ENCODE data around the gene KIFAP3.

The KIFAP3 gene

GRCh38 chr1:170032531-170033280, 41.8 kb downstream of the KIFAP3 start:
- no peak for DNase-seq (ENCODE audit: low read depth in 1 of 2, low spot score in 1 of 2)
- Histone ChIP-seq H3K27me3 (ENCODE audit: insufficient read depth, poor library complexity, severe bottlenecking) (no peaks in the 10 kb centered on the region), H3K27ac (replicated peaks) (no peak overlapping the region), H3K4me3 (replicated peaks; ENCODE audit: insufficient read depth, low read length) (no peak overlapping the region)
- TF ChIP-seq CTCF (IDR thresholded peaks at IDR 0.05; ENCODE audit: insufficient read depth, low read length) (no peak), SPI1 (IDR thresholded peaks at IDR 0.05; ENCODE audit: borderline replicate concordance, low read depth) (no peak), GABPA (IDR thresholded peaks at IDR 0.05; ENCODE audit: low read depth) (no peak), POLR2AphosphoS5 (IDR thresholded peaks at IDR 0.05; ENCODE audit: low read depth) (no peak), REST (IDR thresholded peaks at IDR 0.05; ENCODE audit: insufficient replicate concordance, low read depth) (no peak)

GRCh38 chr1:170030212-170030611, 44.3 kb downstream of the KIFAP3 start:
- Histone ChIP-seq H3K4me3 (replicated peaks; ENCODE audit: insufficient read depth, low read length) (no peak overlapping the region), H3K27me3 (ENCODE audit: insufficient read depth, poor library complexity, severe bottlenecking) (no peaks in the 10 kb centered on the region), H3K27ac (replicated peaks) (no peak overlapping the region)
- DNase-seq (ENCODE audit: low read depth in 1 of 2, low spot score in 1 of 2): no peak
- TF ChIP-seq REST (IDR thresholded peaks at IDR 0.05; ENCODE audit: insufficient replicate concordance, low read depth) (no peak), POLR2AphosphoS5 (IDR thresholded peaks at IDR 0.05; ENCODE audit: low read depth) (no peak), GABPA (IDR thresholded peaks at IDR 0.05; ENCODE audit: low read depth) (no peak), CTCF (IDR thresholded peaks at IDR 0.05; ENCODE audit: insufficient read depth, low read length) (no peak), SPI1 (IDR thresholded peaks at IDR 0.05; ENCODE audit: borderline replicate concordance, low read depth) (no peak)

- no peak overlapping the region for H3K27ac ChIP-seq (replicated peaks)
- TF ChIP-seq REST (IDR thresholded peaks at IDR 0.05; ENCODE audit: insufficient replicate concordance, low read depth) (no peak), CTCF (IDR thresholded peaks at IDR 0.05; ENCODE audit: insufficient read depth, low read length) (no peak), GABPA (IDR thresholded peaks at IDR 0.05; ENCODE audit: low read depth) (no peak)
- no peak for DNase-seq (ENCODE audit: low read depth in 1 of 2, low spot score in 1 of 2)
- H3K4me3 ChIP-seq (replicated peaks; ENCODE audit: insufficient read depth, low read length): no peak overlapping the region
- H3K27me3 ChIP-seq (ENCODE audit: insufficient read depth, poor library complexity, severe bottlenecking): no peaks in the 10 kb centered on the region
Observed at GRCh38 chr1:170027760-170028159, 46.7 kb downstream of the KIFAP3 start.

All from HL-60 (cell line).